GM12878 (cell line): ENCODE data around the gene MGMT. TPM values are rescaled to one million over a fixed set of nuclear protein-coding genes. Genes with fewer than 3 reads are reported as not detected.

Experiments
- ATAC-seq: fragments of 200-7000 bp; cut with Tn5 transposase; 3 replicates; pipeline ENCODE4 v1.9.1; 2020; ENCODE audit warnings: mild to moderate bottlenecking, moderate library complexity
- BruUV-seq: library from RNA; stranded (reverse); fragments of 400-500 nt; replicated peaks from 2 replicates; lab custom pipeline; 2021; lab: Mats Ljungman, UMichigan
- CTCF ChIA-PET: fragments of 300-600 bp; sonication (Branson Sonifier 250); formaldehyde crosslinking; extraction: SDS; loops from one replicate; lab custom pipeline; 2021; ENCODE audit warnings: inconsistent platforms; lab: Yijun Ruan, JAX
- POLR2A ChIA-PET: fragments of 350-600 bp; formaldehyde crosslinking; extraction: SDS; loops from one replicate; lab custom pipeline; 2021; ENCODE audit warnings: inconsistent platforms; lab: Charles Lee
- RAD21 ChIA-PET: fragments of 300-600 bp; sonication (Branson Sonifier 250); formaldehyde crosslinking; loops from one replicate; lab custom pipeline; 2023; ENCODE audit warnings: antibody characterized with exemption; ENCODE audit not compliant: unreplicated experiment; lab: Charles Lee
- SMC1A ChIA-PET: fragments of 300-600 bp; sonication (Branson Sonifier 250); formaldehyde crosslinking; loops from one replicate; lab custom pipeline; 2023; ENCODE audit not compliant: unreplicated experiment, uncharacterized antibody; lab: Charles Lee
- DNase-seq: peaks from one replicate; pipeline ENCODE4 v3.0.0-alpha.2; 2011; ENCODE audit warnings: low read depth, low spot score
- FAIRE-seq: peaks from 3 replicates; lab custom pipeline; 2011; peaks lifted over from hg19 to GRCh38; lab: Jason Lieb, UNC
- H2AFZ ChIP-seq: 2 replicates; pipeline ENCODE4 v1.6.0; 2011; ENCODE audit warnings: low read depth, low read length, control low read depth; ENCODE audit not compliant: control insufficient read depth
- H3K27ac ChIP-seq: 2 replicates; pipeline ENCODE4 v1.5.1; 2011; ENCODE audit warnings: control low read depth; ENCODE audit not compliant: control insufficient read depth, insufficient read depth
- H3K27me3 ChIP-seq, 2 experiments: replicated peaks in 1 of 2; 2 replicates each; pipeline versions ENCODE4 v1.6.0 to v1.6.1; 2011; ENCODE audit warnings: low read length in 1 of 2; ENCODE audit not compliant: control insufficient read depth in 2 of 2, insufficient read depth in 2 of 2
- H3K36me3 ChIP-seq, 2 experiments: 2 replicates each; pipeline ENCODE4 v1.5.1; 2011; ENCODE audit warnings: low read length in 1 of 2; ENCODE audit not compliant: control insufficient read depth in 2 of 2, insufficient read depth in 2 of 2
- H3K4me1 ChIP-seq: 2 replicates; pipeline ENCODE4 v1.6.1; 2011; ENCODE audit warnings: mild to moderate bottlenecking, low read length, moderate library complexity, mixed read lengths; ENCODE audit not compliant: control insufficient read depth, insufficient read depth
- H3K4me2 ChIP-seq: 2 replicates; pipeline ENCODE4 v1.6.0; 2011; ENCODE audit warnings: control low read depth; ENCODE audit not compliant: control insufficient read depth, insufficient read depth
- H3K4me3 ChIP-seq: fragments of 200-600 bp; sonication (generic); 2 replicates; pipeline ENCODE4 v1.5.1; 2016
- H3K79me2 ChIP-seq: 2 replicates; pipeline ENCODE4 v1.6.0; 2011; ENCODE audit warnings: low read length; ENCODE audit not compliant: control insufficient read depth, insufficient read depth
- H3K9ac ChIP-seq: 2 replicates; pipeline ENCODE4 v1.8.0; 2011; ENCODE audit warnings: low read length, control low read depth, mixed read lengths; ENCODE audit not compliant: control insufficient read depth, insufficient read depth
- H3K9me3 ChIP-seq: replicated peaks from 3 replicates; pipeline ENCODE4 v1.5.1; 2011; ENCODE audit warnings: mild to moderate bottlenecking, low read length; ENCODE audit not compliant: control insufficient read depth, insufficient read depth
- H4K20me1 ChIP-seq: 2 replicates; pipeline ENCODE4 v1.6.0; 2011; ENCODE audit not compliant: control insufficient read depth, insufficient read depth
- ATF3 ChIP-seq: IDR thresholded peaks from 2 replicates; pipeline ENCODE4 v1.6.1; 2011; ENCODE audit warnings: low read depth, mild to moderate bottlenecking, low read length, moderate library complexity, borderline replicate concordance; ENCODE audit errors: extremely low read depth
- ATF7 ChIP-seq: fragments of 450-650 bp; IDR thresholded peaks from 2 replicates; pipeline ENCODE4 v1.6.1; 2016; ENCODE audit warnings: low read depth, mild to moderate bottlenecking
- CREB1 ChIP-seq: IDR thresholded peaks from 2 replicates; pipeline ENCODE4 v1.6.1; 2012; ENCODE audit warnings: low read depth, mild to moderate bottlenecking, inconsistent platforms
- CREM ChIP-seq: IDR thresholded peaks from 2 replicates; pipeline ENCODE4 v1.6.1; 2014; ENCODE audit warnings: antibody characterized with exemption, low read depth
- HCFC1 ChIP-seq: fragments of 150-350 bp; IDR thresholded peaks from 2 replicates; pipeline ENCODE4 v1.6.1; 2014; ENCODE audit warnings: low read length
- IRF5 ChIP-seq: fragments of 450-650 bp; IDR thresholded peaks from 2 replicates; pipeline ENCODE4 v1.6.1; 2017; ENCODE audit warnings: borderline replicate concordance
- POLR2AphosphoS5 ChIP-seq: IDR thresholded peaks from 2 replicates; pipeline ENCODE4 v1.6.1; 2011; ENCODE audit warnings: mild to moderate bottlenecking, low read length, inconsistent platforms
- ZBTB11 ChIP-seq: fragments of 450-650 bp; formaldehyde crosslinking; IDR thresholded peaks from 2 replicates; pipeline ENCODE4 v1.5.0; 2022; ENCODE audit warnings: mild to moderate bottlenecking, missing genetic modification characterization
- ZNF687 ChIP-seq: fragments of 450-650 bp; IDR thresholded peaks from 2 replicates; pipeline ENCODE4 v1.6.1; 2017; ENCODE audit warnings: mild to moderate bottlenecking, moderate library complexity
- WGBS: methylation state at CpG from one replicate; pipeline ENCODE4 v1.1.6; 2016; ENCODE audit warnings: low lambda C conversion rate; ENCODE audit not compliant: insufficient replicate concordance, insufficient coverage; ENCODE audit errors: missing lambda C conversion rate; 5-methylcytosine and 5-hydroxymethylcytosine counted together
- in situ Hi-C: fragments of 300-500 bp; cut with MboI; formaldehyde crosslinking; loops from 9 replicates; pipeline ENCODE4 v1.14.3; 2018; ENCODE audit warnings: mixed read lengths
- intact Hi-C: fragments of 100-400 bp; cut with micrococcal nuclease; formaldehyde crosslinking; loops from one replicate; pipeline ENCODE4 v1.14.2; 2022; ENCODE audit not compliant: unreplicated experiment
- polyA plus RNA-seq, 11 experiments: library from polyadenylated mRNA; depleted of rRNA in 4 of 11; unstranded in 6 of 11; stranded (reverse) in 5 of 11; fragments of >200 nt; fragmentation: Nextera tagmentation in 4 of 11; fragmentation: Illumina TruSeq in 1 of 11; extraction: Ambion mirVana in 4 of 11; extraction: Trizol in 1 of 11; gene quantifications; 1 replicate in 1 of 11; 2 replicates in 10 of 11; pipeline versions ENCODE4 v1.2.1 to v1.2.3, GENCODE V29; 2011 to 2016; ENCODE audit warnings: inconsistent platforms in 2 of 11, missing spikeins in 2 of 11, low read depth in 1 of 11
- total RNA-seq, 4 experiments: library from RNA; depleted of rRNA in 3 of 4; stranded (reverse); fragments of >200 nt in 3 of 4; fragmentation: Illumina TruSeq in 1 of 4; extraction: Trizol in 1 of 4; gene quantifications; 2 replicates each; pipeline versions ENCODE4 v1.2.1 to v1.2.3, GENCODE V29; 2013 to 2021

MGMT gene
- total and polyA plus RNA-seq, 10 of the 15 experiments (the other 5 are each of a cell fraction or from before 2014, with no cell fraction given), result 0.16 to 24.2 (median 13.3) TPM

- TF ChIP-seq ZNF687 (no peak), ATF7 (no peak), CREB1 (no peak)
- TF ChIP-seq, all 136 proteins: peak for 0
These were observed 239.5 kb downstream of the MGMT start (continued) for GRCh38 chr10:129706523-129706922.

- H3K9me3 ChIP-seq, result no peaks in the 10 kb centered on the region
- H3K4me1 ChIP-seq, result no peaks in the 10 kb centered on the region
- no peaks in the 10 kb centered on the region for H3K27me3 ChIP-seq
- no peaks in the 10 kb centered on the region for H4K20me1 ChIP-seq
- no peak overlapping the region for H3K27ac ChIP-seq
- no peak for DNase-seq
- no peak for ATAC-seq
- in situ Hi-C loops, result no loop called here
- no TSS peak for BruUV-seq
- ChIA-PET CTCF (no interaction called here), RAD21 (no interaction called here), POLR2A (no interaction called here), SMC1A (interaction anchor here (0.7 kb wide), 1 partner anchor 919 kb away, joined by 3 read pairs; no protein-coding TSS in a partner anchor)
- no peak overlapping the region for H3K4me3 ChIP-seq
- 93% methylated on average over 36 of the region's 37 CpGs for WGBS
- no peak for FAIRE-seq
- TF ChIP-seq POLR2AphosphoS5, result no peak
- no peak for TF ChIP-seq HCFC1
- TF ChIP-seq IRF5, result no peak
- TF ChIP-seq CREM, result no peak
- no peak for TF ChIP-seq ATF3
- TF ChIP-seq ZBTB11 (CRISPR knock-in tag), result no peak
- H3K36me3 ChIP-seq, result no peaks in the 10 kb centered on the region
- no peaks in the 10 kb centered on the region for H3K79me2 ChIP-seq
- no peak overlapping the region for H2AFZ ChIP-seq
- intact Hi-C loops, result no loop called here
- no peak overlapping the region for H3K4me2 ChIP-seq
- H3K9ac ChIP-seq, result no peak overlapping the region
These were observed 240.7 kb downstream of the MGMT start for GRCh38 chr10:129707406-129708388.
